HFF-Myc (cell line): ENCODE results near the gene ECPAS.

Source experiments
- DNase-seq: peaks from one replicate; pipeline ENCODE4 v3.0.0-alpha.2; 2011; ENCODE audit warnings: low read depth; ENCODE audit errors: extremely low read depth
- H3K4me3 ChIP-seq: replicated peaks from 2 replicates; pipeline ENCODE4 v1.5.1; 2011; ENCODE audit warnings: low read depth, mild to moderate bottlenecking, control low read depth, low read length
- TF ChIP-seq, protein P1 (sequence below): IDR thresholded peaks from 2 replicates; pipeline ENCODE4 v1.5.1; 2012; ENCODE audit warnings: mild to moderate bottlenecking, low read depth, low read length, control low read depth; ENCODE audit errors: missing control alignments

ECPAS gene

DNA sequence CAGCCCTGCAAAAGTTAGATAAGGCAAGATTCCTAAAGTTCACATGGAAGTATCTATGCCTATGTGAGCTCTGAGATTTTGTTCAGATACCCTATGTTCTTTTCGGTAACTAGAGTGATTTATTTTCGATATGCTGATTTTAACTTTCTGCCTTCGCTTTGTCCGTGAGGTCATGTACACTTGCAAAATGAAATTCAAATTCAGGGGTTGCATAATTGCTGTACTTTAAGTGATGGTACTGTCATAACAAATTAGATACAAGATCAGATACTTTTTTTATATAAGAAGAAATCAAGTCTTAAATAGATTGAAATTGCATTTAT is 350 bp upstream of the ECPAS start:
- TF ChIP-seq, protein P1, sequence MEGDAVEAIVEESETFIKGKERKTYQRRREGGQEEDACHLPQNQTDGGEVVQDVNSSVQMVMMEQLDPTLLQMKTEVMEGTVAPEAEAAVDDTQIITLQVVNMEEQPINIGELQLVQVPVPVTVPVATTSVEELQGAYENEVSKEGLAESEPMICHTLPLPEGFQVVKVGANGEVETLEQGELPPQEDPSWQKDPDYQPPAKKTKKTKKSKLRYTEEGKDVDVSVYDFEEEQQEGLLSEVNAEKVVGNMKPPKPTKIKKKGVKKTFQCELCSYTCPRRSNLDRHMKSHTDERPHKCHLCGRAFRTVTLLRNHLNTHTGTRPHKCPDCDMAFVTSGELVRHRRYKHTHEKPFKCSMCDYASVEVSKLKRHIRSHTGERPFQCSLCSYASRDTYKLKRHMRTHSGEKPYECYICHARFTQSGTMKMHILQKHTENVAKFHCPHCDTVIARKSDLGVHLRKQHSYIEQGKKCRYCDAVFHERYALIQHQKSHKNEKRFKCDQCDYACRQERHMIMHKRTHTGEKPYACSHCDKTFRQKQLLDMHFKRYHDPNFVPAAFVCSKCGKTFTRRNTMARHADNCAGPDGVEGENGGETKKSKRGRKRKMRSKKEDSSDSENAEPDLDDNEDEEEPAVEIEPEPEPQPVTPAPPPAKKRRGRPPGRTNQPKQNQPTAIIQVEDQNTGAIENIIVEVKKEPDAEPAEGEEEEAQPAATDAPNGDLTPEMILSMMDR: no peak
- no peak for DNase-seq
- peak overlapping the region; percentile 75 for H3K4me3 ChIP-seq

DNA sequence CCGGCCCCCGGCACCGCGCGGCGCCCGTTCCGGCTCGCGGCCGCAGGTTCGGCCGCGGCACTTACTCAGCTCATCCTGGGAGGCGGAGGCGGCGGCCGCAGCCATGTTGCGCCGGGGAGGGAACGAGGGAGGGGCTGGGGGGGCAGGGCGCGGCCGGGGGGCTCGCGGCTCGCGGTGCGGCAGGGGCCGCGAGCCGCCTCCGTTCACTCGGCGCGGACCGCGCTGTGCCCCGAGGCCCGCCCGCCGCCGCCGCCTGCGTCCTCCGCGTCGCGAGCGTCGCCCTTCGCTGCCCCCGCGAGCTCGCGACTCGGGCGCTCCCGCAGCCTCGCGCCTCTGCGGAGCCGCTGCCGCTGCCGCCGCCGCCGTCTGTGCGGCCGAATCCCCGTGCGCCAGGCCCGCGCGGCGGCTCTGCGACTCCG is 735 bp downstream of the ECPAS start:
- TF ChIP-seq, protein P1: no peak
- no peak for DNase-seq
- H3K4me3 ChIP-seq: peak overlapping the region; percentile 75

DNA sequence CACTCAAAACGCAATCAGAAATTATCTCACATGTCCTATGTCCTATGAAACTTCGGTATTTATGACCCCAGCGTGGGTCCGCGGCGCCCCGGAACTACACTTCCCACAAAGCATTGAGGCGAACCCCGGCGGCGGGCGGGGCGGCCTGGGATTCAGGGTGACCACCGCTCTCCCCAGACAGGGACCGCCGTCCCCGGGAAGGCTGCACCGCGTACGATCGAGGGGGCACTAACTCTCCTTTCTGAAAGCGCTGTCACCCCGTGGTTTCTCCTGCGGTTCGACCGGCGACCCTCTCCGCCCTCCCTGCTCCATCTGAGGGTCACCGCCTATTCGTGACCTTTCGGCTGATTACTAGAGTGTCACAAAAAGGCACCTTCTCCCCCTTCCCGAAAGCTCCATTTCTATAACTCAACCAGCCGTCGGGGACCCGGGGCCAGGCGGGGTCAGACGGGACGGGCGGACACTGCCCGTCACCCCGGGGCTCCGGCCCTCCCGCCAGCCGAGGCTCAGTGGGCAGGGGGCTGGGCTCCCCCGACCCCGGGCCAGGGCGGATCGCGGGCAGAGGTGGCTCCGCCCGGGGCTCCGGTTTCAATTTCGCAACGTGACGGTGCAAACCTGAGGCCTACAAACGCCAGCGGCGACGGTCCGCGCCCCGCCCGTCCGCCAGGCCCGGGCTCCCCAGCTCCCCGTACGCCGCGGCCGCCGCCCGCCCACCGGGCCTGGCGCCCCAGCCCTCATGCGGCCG is 1.3 kb downstream of the ECPAS start:
- peak overlapping the region; percentile 75 for H3K4me3 ChIP-seq
- TF ChIP-seq, protein P1: no peak
- peak; percentile 12 for DNase-seq

DNA sequence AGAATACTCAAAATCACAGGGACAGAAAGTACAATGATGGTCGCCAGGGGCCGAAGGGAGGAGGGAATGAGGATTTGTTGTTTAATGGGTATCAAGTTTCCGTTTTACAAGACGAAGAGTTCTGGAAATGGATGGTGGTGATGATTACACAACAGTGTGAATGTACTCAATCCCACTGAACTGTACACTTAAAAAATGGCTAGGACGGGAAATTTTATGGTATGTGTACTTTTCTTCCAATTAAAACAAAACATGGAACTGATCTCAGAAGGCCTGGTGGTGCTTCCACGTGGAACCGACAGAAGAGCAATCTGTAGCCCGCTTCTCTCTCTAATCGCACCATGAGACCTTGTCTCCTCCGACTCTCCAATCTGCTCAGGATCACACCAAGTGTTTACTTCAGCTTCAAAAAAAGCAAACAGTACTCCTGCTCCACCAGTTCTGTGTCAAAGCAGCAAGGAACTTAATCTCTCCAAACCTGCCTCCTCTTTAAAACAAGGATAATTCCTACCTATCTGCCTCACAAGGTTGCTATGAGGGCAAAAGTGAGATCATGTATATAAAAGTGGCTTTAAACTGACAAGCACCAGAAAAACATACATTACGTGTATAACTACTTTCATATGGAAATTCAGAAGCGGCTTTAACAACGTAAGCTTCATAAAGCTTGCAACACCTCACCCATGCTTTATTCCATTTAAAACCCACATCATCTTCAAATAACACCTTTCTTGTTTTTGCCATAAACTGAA is 2.1 kb downstream of the ECPAS start:
- TF ChIP-seq, protein P1: no peak
- peak overlapping the region; percentile 75 for H3K4me3 ChIP-seq
- peak; percentile 15 for DNase-seq

DNA sequence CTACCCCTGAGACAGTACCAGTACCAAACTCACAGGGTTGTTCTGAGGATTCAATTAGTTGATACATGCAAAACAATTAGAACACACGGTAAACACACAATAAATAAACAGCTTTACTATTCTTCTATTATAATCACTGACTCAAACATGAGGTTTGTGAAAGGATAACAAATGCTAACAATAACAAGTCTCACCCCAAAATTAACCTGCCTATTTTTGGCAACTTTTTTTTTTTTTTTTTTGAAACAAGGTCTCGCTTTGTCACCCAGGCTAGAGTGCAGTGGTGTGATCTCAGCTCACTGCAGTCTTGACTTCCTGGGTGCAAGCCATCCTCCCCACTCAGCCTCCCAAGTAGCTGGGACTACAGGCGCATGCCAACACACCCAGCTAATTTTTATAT is 6.5 kb downstream of the ECPAS start:
- DNase-seq: no peak
- TF ChIP-seq, protein P1: no peak
- H3K4me3 ChIP-seq: no peak overlapping the region

DNA sequence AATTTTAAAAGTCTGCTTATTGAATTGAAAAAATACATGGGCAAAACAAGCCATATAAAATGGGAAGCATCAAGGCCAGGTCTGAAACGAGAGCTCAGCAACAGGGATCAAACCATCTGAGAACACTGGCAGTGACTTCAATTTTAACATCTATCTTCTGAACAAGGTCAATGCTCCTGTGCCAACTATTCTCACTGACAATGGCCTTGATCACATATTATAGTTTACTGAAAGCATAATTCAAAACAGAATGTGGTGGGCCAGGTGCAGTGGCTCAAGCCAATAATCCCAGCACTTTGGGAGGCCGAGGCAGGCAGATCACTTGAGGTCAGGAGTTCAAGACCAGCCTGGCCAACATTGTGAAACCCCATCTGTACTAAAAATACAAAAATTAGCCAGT is 9.0 kb downstream of the ECPAS start:
- no peak overlapping the region for H3K4me3 ChIP-seq
- DNase-seq: no peak
- TF ChIP-seq, protein P1: no peak
